ENCODE results near the gene ZSWIM5.

DNA sequence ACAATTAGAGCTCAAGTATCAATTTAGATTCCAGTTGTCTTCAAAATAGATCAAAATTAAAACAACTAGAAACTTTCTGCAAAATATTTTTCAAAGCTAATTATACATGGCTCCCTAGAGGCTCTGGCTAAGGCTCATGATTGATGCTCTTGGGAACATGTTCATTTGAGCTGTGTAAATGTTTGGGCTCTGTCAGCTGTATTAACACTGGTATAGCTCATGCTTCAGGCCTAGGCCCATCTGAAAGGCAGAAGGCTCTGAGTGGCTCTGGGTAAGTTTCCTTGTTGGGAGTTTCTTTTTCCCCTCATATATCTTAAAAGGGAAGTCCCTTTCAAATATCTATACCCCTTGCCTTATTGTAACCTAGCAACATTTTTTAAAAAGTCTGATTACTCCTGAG, 113.1 kb downstream of the ZSWIM5 start:
- TF ChIP-seq CTCF (IDR thresholded peaks at IDR 0.05) (no peak), POLR2A (IDR thresholded peaks at IDR 0.05) (no peak)
